Stimulated activated CD4-positive, alpha-beta T cell treated with anti-CD3 and anti-CD28 coated beads, Interleukin-15, amount 100 ng/mL, for 1 hour (primary cell): ENCODE results near the gene FRMD4A.
A peak's percentile ranks its signal among the peaks of the same experiment; 100 is the strongest.

ENCODE experiments used
- DNase-seq, 2 donors: peaks; one replicate each; pipeline ENCODE4 v3.0.0-alpha.2; 2020; ENCODE audit warnings: low read depth in 1 of 2, low spot score in 1 of 2

The FRMD4A gene

GRCh38 chr10:13665516-13666262 lies 665.0 kb downstream of the FRMD4A start:
- DNase-seq = no peak

- DNase-seq = no peak
Observed at GRCh38 chr10:13661256-13661655, 669.5 kb downstream of the FRMD4A start.

GRCh38 chr10:13660551-13660920 lies 670.2 kb downstream of the FRMD4A start:
- no peak for DNase-seq

GRCh38 chr10:13659887-13660550 lies 670.7 kb downstream of the FRMD4A start:
- peak; percentile 39 to 61 for DNase-seq

- DNase-seq = no peak
Observed at GRCh38 chr10:13658871-13659685, 671.6 kb downstream of the FRMD4A start.

- no peak for DNase-seq
Observed at GRCh38 chr10:13658264-13658663, 672.5 kb downstream of the FRMD4A start.

GRCh38 chr10:13657101-13657680 lies 673.5 kb downstream of the FRMD4A start:
- no peak for DNase-seq

GRCh38 chr10:13656337-13657100 lies 674.2 kb downstream of the FRMD4A start:
- DNase-seq = no peak

- DNase-seq = no peak
Observed at GRCh38 chr10:13654846-13655245, 675.9 kb downstream of the FRMD4A start.

- DNase-seq = no peak
Observed at GRCh38 chr10:13654118-13654830, 676.5 kb downstream of the FRMD4A start.

GRCh38 chr10:13652860-13653259 lies 677.9 kb downstream of the FRMD4A start:
- no peak for DNase-seq

GRCh38 chr10:13651969-13652720 lies 678.6 kb downstream of the FRMD4A start:
- no peak for DNase-seq

- DNase-seq = no peak
Observed at GRCh38 chr10:13650961-13651360, 679.8 kb downstream of the FRMD4A start.

GRCh38 chr10:13649844-13650520 lies 680.7 kb downstream of the FRMD4A start:
- DNase-seq = no peak

GRCh38 chr10:13648425-13648824 lies 682.3 kb downstream of the FRMD4A start:
- no peak for DNase-seq

GRCh38 chr10:13644866-13645265 lies 685.9 kb downstream of the FRMD4A start:
- no peak for DNase-seq

- DNase-seq = no peak
Observed at GRCh38 chr10:13643016-13643415, 687.7 kb downstream of the FRMD4A start.

GRCh38 chr10:13642293-13642692 lies 688.4 kb downstream of the FRMD4A start:
- DNase-seq = no peak

- no peak for DNase-seq
Observed at GRCh38 chr10:13637894-13638293, 692.8 kb downstream of the FRMD4A start.
